ENCODE measurements around the gene TLE7. TPM values are rescaled to one million over a fixed set of nuclear protein-coding genes. Genes with fewer than 3 reads are reported as not detected.

TLE7 gene
- total and polyA plus RNA-seq, 2 experiments from 2014 or later = 0.44 to 2.5 TPM

- no peak for TF ChIP-seq EZH2 (IDR thresholded peaks at IDR 0.05; ENCODE audit: low read depth, unreplicated experiment)
- no peak for TF ChIP-seq NANOG (IDR thresholded peaks at IDR 0.05; ENCODE audit: borderline replicate concordance)
- H3K4me3 Mint-ChIP-seq = no peak overlapping the region
- no peak overlapping the region for H3K27ac Mint-ChIP-seq
- Histone ChIP-seq H2AFZ (no peak overlapping the region), H3K27me3 (ENCODE audit: insufficient read depth) (no peaks in the 10 kb centered on the region), H3K9me2 (ENCODE audit: insufficient read depth) (0 out of 2 replicates have a peak, but pooled peaks cover 5% of the 10 kb centered on the region), H3K4me1 (ENCODE audit: insufficient read depth) (no peaks in the 10 kb centered on the region), H3K79me2 (replicated peaks; ENCODE audit: insufficient read depth) (no peaks in the 10 kb centered on the region), H3K4me2 (no peak overlapping the region), H4K20me1 (replicated peaks; ENCODE audit: insufficient read depth) (no peaks in the 10 kb centered on the region), H3F3A (replicated peaks; ENCODE audit: low read depth) (no peaks in the 10 kb centered on the region), H3K27ac (ENCODE audit: low read depth) (no peak overlapping the region), H3K36me3 (ENCODE audit: insufficient read depth) (peaks cover 48% of the 10 kb centered on the region), H3K4me3 (no peak overlapping the region)
- H3K4me1 Mint-ChIP-seq = no peaks in the 10 kb centered on the region
- ATAC-seq = no peak
- no peak for DNase-seq (ENCODE audit: low spot score)
- peaks cover 78% of the 10 kb centered on the region for H3K36me3 Mint-ChIP-seq (ENCODE audit: low read depth)
- H3K27me3 Mint-ChIP-seq (ENCODE audit: insufficient read depth, low read depth, poor library complexity) = no peaks in the 10 kb centered on the region
- H3K9me3 Mint-ChIP-seq = peaks cover 95% of the 10 kb centered on the region
These were observed 7.2 kb upstream of the TLE7 start for GRCh38 chr16:71449020-71449419.

GRCh38 chr16:71448274-71448866 is 6.5 kb upstream of the TLE7 start:
- Mint-ChIP-seq H3K4me1 (no peaks in the 10 kb centered on the region), H3K4me3 (no peak overlapping the region), H3K27me3 (ENCODE audit: insufficient read depth, low read depth, poor library complexity) (no peaks in the 10 kb centered on the region), H3K27ac (no peak overlapping the region), H3K9me3 (peaks cover 99% of the 10 kb centered on the region), H3K36me3 (ENCODE audit: low read depth) (peaks cover 75% of the 10 kb centered on the region)
- Histone ChIP-seq H3F3A (replicated peaks; ENCODE audit: low read depth) (no peaks in the 10 kb centered on the region), H3K36me3 (ENCODE audit: insufficient read depth) (peaks cover 48% of the 10 kb centered on the region), H4K20me1 (replicated peaks; ENCODE audit: insufficient read depth) (no peaks in the 10 kb centered on the region), H3K4me1 (ENCODE audit: insufficient read depth) (no peaks in the 10 kb centered on the region), H3K27me3 (ENCODE audit: insufficient read depth) (no peaks in the 10 kb centered on the region), H3K9me2 (ENCODE audit: insufficient read depth) (0 out of 2 replicates have a peak, but pooled peaks cover 5% of the 10 kb centered on the region), H2AFZ (no peak overlapping the region), H3K27ac (ENCODE audit: low read depth) (no peak overlapping the region), H3K79me2 (replicated peaks; ENCODE audit: insufficient read depth) (no peaks in the 10 kb centered on the region), H3K4me2 (no peak overlapping the region), H3K4me3 (no peak overlapping the region; the same call in 1 of the 2 replicates)
- no peak for DNase-seq (ENCODE audit: low spot score)
- ATAC-seq = no peak
- TF ChIP-seq STAT1 (IDR thresholded peaks at IDR 0.05; ENCODE audit: unreplicated experiment) (no peak), ZNF114 (CRISPR knock-in tag; IDR thresholded peaks at IDR 0.05) (no peak), ETS1 (IDR thresholded peaks at IDR 0.05) (no peak), CREB1 (CRISPR knock-in tag; IDR thresholded peaks at IDR 0.05; ENCODE audit: low read depth) (no peak), EZH2phosphoT487 (IDR thresholded peaks at IDR 0.05; ENCODE audit: unreplicated experiment) (no peak), JUNB (IDR thresholded peaks at IDR 0.05; ENCODE audit: unreplicated experiment) (no peak), EZH2 (IDR thresholded peaks at IDR 0.05; ENCODE audit: low read depth, unreplicated experiment) (no peak), NANOG (IDR thresholded peaks at IDR 0.05; ENCODE audit: borderline replicate concordance) (no peak), ZNF462 (CRISPR knock-in tag; IDR thresholded peaks at IDR 0.05) (no peak), REST (IDR thresholded peaks at IDR 0.05; ENCODE audit: unreplicated experiment) (no peak)

All from GM23338 (cell line).